HG03575 (cell line): ENCODE measurements around the gene PIWIL1.

Source experiments
- ATAC-seq: cut with Tn5 transposase; IDR thresholded peaks from one replicate; pipeline ENCODE4 v1.9.1; 2021; ENCODE audit not compliant: unreplicated experiment, insufficient number of reproducible peaks, low FRiP score; ENCODE audit errors: extremely low read depth

Gene PIWIL1

DNA sequence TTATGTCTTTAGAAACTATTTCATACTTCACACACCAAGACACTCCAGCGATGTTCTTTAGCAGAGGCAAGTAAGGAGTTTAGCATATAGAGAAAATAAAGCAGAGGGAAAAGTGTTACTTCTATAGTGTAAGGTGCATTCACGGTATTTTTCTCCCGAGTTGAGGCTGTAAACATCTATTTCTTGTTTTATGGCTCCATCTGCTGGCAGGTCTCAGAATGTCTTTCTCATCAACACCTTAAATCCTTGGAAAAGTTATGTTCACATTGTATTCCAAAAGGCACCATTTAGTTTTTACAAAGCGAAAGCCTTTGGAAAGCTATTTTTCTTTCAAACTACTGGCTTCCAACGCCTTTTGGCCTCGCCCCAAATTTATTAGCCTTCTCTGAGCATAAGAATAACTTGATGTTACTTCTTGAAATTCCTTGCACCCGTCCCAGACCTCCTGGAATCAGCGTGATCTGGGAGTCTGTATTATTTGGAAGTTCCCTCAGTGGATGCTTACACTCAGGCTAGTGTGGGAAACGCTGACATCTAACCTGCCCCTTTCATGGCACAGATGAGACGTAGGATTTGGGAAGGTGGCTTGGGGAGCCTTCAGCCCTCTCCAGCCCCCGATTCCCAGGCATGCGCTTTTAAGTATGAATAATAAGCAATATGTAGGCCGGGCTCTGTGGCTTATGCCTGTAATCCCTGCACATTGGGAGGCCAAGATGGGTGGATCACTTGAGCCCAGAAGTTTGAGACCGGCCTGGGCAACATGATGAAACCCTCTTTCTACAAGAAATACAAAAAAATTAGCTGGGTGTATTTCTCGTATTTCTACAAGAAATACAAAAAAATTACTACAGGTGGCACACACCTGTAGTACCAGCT, 1.9 kb upstream of the PIWIL1 start:
- no peak for ATAC-seq

DNA sequence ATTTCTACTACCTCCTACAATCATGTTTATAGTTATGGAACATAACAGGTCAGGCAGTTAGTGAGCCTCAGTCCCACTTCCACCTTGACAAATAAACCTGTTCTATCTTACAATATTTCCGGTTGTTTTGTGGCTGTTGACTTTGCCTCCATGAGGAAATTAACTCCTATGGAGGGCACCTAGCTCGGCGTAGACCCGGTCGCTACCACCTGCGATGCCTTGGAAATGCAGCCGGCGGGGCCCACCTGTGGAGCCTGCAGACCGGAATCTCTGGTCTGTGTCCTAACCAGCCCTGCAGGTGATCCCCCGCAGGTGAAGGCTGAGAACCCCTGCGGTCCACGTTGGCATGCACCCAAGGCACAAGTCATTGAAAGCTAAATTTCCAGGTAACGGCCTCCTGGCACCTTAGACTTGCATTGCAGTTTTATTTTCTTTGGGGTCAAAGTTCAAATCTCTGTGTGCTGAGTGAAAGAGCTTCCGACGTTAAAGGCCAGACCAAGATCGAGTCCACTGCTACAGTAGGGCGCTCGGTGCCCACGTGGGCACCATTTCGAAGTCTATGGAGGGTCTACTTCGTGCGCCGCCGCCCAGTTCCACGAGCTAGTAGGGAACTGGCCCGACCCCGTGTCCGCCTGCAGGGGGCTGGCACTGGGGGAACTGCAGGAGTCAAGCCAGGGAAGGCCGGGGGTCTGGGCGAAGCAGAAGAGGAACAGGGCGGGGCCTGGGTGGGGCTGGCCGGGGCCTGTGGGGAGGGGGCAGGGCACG, 782 bp upstream of the PIWIL1 start:
- ATAC-seq, result no peak

DNA sequence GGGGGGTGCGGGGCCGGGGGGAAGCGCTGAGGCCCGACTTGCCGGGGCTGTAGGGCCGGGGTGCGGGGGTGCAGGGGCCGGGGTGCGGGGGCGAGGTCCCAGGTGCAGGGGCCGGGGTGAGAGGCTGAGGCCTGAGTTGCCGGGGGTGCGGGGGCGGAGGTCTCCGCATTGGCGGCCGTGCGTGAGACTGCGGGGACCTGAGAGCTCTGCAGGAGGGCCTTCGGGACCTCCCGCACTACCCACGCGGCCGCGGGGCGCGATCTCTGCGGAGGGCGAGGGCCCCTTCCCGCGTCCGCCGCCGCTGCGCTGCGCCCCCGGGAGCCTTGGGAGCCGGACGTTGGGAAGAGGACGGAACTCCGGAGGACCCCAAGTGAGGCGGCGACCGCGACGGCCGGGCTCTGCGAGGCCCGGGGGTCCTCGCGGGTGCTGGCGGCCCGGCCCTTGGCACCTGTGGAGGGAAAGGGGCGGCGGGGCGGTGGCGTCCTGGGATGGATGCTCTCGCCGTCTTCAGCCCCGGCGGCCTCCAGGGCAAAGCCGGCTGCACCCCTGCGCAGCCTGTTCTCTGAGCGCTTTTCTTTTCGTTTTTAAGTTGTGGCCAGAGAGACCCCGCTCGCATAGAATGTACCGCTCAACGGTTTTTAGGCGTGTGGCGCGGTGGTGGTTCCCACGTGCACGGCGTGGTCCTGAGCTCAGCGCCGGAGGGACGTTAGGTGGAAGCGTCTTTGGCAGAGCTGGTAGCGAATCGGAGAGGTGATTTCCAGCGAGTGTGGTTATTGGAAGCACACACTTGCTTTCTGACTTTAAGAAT, 1.3 kb downstream of the PIWIL1 start:
- ATAC-seq, result no peak

DNA sequence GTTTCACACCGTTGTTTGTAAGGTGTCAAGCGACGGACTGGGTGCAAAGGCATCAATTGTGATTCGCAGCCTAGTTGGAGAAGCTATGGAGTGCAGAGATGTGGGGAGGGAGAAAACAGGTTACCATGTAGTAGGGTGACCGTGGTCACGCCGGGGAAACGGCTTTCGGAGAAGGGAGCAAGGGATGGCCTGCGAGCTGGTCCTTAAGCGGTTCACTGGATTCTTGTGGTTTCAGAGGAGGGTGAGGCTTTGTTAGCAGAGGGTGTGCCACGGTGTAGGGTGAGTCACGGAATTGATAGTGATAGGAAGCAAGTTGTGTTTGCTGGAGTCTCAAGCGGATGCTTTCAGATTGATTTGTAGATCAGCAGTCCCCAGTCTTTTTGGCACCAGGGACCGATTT, 2.3 kb downstream of the PIWIL1 start:
- no peak for ATAC-seq

GRCh38 chr12:130342442-130342841, 4.8 kb downstream of the PIWIL1 start:
- ATAC-seq, result no peak

- ATAC-seq, result no peak
Measured at GRCh38 chr12:130342842-130343241, 5.2 kb downstream of the PIWIL1 start.

DNA sequence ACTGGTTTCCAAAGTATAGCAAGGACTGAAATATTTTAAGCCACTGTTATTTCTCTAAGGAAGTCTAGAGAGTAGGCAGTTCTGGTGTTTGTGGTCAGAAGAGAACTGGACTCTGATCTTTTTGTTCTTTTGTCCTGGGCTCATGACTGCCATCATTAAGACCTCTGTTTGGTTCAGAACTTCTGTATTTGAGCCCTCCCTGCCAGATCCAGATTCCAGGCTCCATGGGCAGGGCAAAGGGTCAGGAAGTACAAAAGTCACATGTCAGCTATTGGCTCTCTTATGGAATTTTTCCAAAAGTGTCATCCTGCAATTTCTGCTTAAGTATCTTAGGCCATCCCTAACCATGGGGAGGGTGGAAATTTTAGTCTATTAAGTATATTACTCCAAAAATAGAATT, 6.8 kb downstream of the PIWIL1 start:
- no peak for ATAC-seq

DNA sequence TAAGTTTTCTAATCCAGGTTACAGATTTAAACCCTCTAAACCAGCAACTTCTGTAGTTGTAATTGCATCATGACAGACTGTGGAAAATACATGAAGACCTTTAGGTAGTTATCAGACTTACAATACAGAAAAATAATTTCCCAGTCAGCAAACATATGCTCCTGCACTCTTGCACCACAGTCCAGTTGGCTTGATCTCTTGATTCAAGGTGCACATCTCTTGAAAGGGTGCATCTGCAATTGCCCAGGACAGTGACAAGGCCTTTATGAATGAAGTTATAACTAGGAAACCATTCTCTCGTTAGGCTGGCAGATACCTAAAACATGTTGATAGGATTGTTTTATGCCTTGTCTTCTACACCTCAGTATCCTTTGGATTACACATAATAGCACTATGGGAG, 7.6 kb downstream of the PIWIL1 start:
- no peak for ATAC-seq

- ATAC-seq, result no peak
Measured at GRCh38 chr12:130347588-130347987, 9.9 kb downstream of the PIWIL1 start.

GRCh38 chr12:130350715-130351114, 13.0 kb downstream of the PIWIL1 start:
- ATAC-seq, result no peak

DNA sequence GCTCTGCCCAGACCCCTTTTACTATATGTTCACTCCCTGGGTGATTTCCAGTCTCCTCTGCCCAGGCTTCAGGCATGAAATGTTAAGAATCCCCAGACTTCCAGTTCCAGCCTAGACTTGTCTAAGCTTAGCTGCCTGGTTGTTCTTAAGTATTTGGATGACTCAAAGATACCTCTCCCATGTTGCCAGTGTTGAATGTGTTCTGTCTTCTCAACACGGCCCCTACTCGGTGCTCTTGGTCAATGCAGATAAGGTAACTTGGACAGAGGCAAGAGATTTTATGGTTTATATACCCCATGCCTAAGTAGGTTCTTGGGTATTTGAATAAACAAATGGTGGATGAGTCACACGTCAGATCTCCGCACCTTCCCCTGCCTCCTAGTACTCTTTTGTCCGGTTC, 13.6 kb downstream of the PIWIL1 start:
- ATAC-seq, result no peak

DNA sequence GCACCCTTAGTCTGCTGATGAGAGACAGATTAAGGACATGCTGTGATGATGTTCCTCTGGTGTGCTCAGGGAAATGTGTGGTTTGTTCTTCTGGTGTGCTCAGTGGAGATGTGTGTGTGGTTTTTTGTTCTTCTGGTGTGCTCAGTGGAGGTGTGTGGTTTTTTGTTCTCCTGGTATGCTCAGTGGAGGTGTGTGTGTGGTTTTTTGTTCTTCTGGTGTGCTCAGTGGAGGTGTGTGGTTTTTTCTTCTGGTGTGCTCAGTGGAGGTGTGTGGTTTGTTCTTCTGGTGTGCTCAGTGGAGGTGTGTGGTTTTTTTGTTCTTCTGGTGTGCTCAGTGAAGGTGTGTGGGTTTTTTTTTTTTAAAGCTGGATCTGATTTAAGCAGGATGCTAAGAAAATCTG, 15.4 kb downstream of the PIWIL1 start:
- ATAC-seq, result no peak

DNA sequence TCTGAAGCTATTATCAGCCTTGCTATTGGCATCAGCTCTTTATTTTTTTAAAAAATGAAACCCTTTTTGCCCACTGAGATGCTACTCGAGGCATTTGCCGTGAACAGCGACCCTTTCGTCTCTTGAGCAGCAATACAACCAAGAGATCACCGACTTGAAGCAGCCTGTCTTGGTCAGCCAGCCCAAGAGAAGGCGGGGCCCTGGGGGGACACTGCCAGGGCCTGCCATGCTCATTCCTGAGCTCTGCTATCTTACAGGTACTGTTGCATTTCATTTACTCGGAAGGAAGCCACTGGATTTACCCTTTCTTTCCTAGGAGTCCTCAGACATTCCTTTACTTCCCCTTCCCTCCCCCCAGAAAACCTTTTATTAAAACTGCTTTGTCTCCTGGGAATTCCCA, 16.7 kb downstream of the PIWIL1 start:
- no peak for ATAC-seq

DNA sequence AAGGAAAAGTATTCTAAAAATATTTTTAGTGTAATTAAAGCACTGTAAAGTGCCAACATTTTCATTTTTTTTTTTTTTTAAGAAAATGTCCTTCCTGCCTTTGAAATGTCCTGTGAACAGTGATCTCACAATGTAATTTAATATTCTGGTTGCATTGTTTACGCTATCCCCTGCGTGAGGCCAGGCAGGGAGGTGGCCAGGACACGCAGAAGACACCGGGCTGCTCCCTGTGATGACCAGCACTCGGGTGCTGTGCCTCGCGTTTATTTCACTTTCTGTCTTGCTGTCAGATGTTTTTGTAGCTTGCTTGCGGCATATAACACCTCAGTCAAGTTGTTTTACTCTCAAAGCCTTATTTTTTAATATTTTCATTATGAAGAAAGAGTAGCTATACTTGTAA, 18.5 kb downstream of the PIWIL1 start:
- ATAC-seq, result no peak

DNA sequence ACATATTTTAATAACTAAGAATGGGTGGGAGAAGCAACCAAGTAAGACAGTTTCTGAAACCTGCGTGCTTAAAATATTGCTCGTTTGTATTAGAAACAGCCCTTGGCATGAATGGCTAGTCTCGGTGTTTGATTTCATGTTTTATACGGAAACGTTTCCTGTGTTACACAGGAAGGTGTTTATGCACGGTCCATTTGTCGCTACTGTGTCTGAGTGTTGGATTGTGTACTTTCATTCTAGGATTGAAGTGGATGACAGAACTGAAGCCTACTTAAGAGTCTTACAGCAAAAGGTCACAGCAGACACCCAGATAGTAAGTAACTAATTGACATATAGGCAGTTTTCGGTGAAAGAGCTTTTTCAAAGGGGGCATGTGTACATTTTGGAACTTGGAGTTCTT, 19.6 kb downstream of the PIWIL1 start:
- ATAC-seq, result no peak

- no peak for ATAC-seq
Measured at GRCh38 chr12:130357729-130358330, 20.1 kb downstream of the PIWIL1 start.

- no peak for ATAC-seq
Measured at GRCh38 chr12:130362060-130362459, 24.4 kb downstream of the PIWIL1 start.

DNA sequence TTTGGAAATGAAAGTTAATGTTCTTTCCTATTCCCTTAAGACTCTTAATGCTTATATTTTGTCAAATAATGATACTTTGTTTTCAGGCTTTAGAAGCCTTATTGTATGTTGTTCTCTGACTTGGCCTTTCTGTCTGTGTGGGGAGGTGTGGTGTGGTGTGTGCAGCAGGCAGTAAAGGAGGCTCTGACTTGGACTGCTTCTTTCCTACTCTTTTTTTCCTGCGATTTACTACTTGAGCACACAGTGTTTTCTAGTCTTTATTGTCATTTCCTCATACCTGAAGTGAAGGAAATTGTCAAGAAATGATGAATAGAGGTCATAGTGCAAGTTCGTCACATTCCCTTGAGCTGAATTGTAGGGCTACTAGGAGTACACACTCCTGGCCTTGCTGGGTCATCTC, 26.9 kb downstream of the PIWIL1 start:
- no peak for ATAC-seq

DNA sequence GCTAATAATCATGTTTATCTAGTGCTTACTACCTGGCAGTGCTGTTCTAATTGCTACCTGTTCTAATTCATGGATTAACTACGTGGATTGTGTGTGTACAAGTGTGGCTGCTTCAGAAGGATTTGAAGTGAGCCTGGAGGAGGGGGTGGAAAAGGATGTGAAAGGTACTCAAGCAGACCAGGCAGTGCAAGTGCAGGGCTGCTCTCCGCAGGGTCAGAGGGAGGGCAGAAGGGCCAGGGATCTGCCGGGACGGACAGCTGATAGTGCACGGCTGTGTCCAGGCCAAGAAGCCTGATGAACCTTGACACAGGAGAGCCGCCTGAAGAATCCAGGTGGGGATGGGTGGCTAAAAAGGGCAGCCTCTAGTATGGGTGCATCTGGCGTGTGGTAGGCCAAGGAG, 28.5 kb downstream of the PIWIL1 start:
- no peak for ATAC-seq
